HCT116 (cell line): ENCODE measurements around the gene CPZ. TPM values are rescaled to one million over a fixed set of nuclear protein-coding genes. Genes with fewer than 3 reads are reported as not detected.

Source experiments
- ATAC-seq: fragments of 200-7000 bp; cut with Tn5 transposase; 2 replicates; pipeline ENCODE4 v1.9.1; 2020; ENCODE audit warnings: mild to moderate bottlenecking, moderate library complexity
- BruUV-seq: library from RNA; stranded (reverse); fragments of 400-500 nt; replicated peaks from 2 replicates; lab custom pipeline; 2021; lab: Mats Ljungman, UMichigan
- CTCF ChIA-PET: fragments of 300-600 bp; sonication (Branson Sonifier 250); formaldehyde crosslinking; loops from one replicate; lab custom pipeline; 2021; ENCODE audit warnings: antibody characterized with exemption; lab: Charles Lee
- POLR2A ChIA-PET: fragments of 300-600, 350-600 bp; sonication (Branson Sonifier 250); formaldehyde crosslinking; loops from one replicate; lab custom pipeline; 2021; ENCODE audit warnings: antibody characterized with exemption; lab: Charles Lee
- RAD21 ChIA-PET, 2 experiments: fragments of 300-600 bp; sonication (Branson Sonifier 250); formaldehyde crosslinking; loops; one replicate each; lab custom pipeline; 2023; ENCODE audit warnings: low total read pairs in 2 of 2; ENCODE audit not compliant: uncharacterized antibody in 2 of 2, unreplicated experiment in 2 of 2, low non-redundant PET in 1 of 2; lab: Charles Lee
- DNase-seq: peaks from one replicate; pipeline ENCODE4 v3.0.0-alpha.2; 2010; ENCODE audit warnings: low read depth, low spot score
- H2AFZ ChIP-seq: fragments of 200-600 bp; shearing (Covaris generic), sonication (generic); 2 replicates; pipeline ENCODE4 v1.6.1; 2017; ENCODE audit warnings: low read depth, mixed run types, mixed read lengths, antibody characterized with exemption, low read length; ENCODE audit not compliant: poor library complexity, severe bottlenecking
- H3K27ac ChIP-seq: 2 replicates; pipeline ENCODE4 v1.5.1; 2012; ENCODE audit warnings: low read depth, low read length
- H3K27me3 ChIP-seq: fragments of 200-600 bp; sonication (generic); 2 replicates; pipeline ENCODE4 v1.6.1; 2016; ENCODE audit warnings: mixed run types, low read length, mixed read lengths; ENCODE audit not compliant: insufficient read depth
- H3K36me3 ChIP-seq, 2 experiments: fragments of 200-500 bp in 1 of 2; fragments of 200-600 bp in 1 of 2; sonication (Bioruptor generic) in 1 of 2; sonication (generic) in 1 of 2; 2 replicates each; pipeline versions ENCODE4 v1.5.1 to v1.6.1; 2014 to 2016; ENCODE audit warnings: low read length in 2 of 2, inconsistent platforms in 1 of 2, mixed read lengths in 1 of 2, mixed run types in 1 of 2; ENCODE audit not compliant: insufficient read depth in 2 of 2, control insufficient read depth in 1 of 2
- H3K4me1 ChIP-seq, 2 experiments: fragments of 200-600 bp in 1 of 2; sonication (generic) in 1 of 2; 2 replicates each; pipeline versions ENCODE4 v1.5.1 to v1.6.1; 2012 to 2017; ENCODE audit warnings: low read length in 2 of 2, inconsistent platforms in 1 of 2, mild to moderate bottlenecking in 1 of 2, mixed read lengths in 1 of 2, mixed run types in 1 of 2, moderate library complexity in 1 of 2; ENCODE audit not compliant: insufficient read depth in 2 of 2, control insufficient read depth in 1 of 2
- H3K4me2 ChIP-seq: fragments of 200-600 bp; sonication (generic); 2 replicates; pipeline ENCODE4 v1.6.1; 2017; ENCODE audit warnings: mixed run types, low read length, mixed read lengths
- H3K4me3 ChIP-seq, 2 experiments: fragments of 200-600 bp in 1 of 2; sonication (generic) in 1 of 2; replicated peaks in 1 of 2; 2 replicates each; pipeline ENCODE4 v1.5.1; 2011 to 2016; ENCODE audit warnings: low read length in 2 of 2, control low read depth in 1 of 2, low read depth in 1 of 2, mild to moderate bottlenecking in 1 of 2, mixed read lengths in 1 of 2, mixed run types in 1 of 2
- H3K79me2 ChIP-seq: fragments of 200-600 bp; sonication (generic); 2 replicates; pipeline ENCODE4 v1.6.1; 2017; ENCODE audit warnings: mild to moderate bottlenecking, mixed run types, low read length, moderate library complexity, mixed read lengths; ENCODE audit not compliant: insufficient read depth
- H3K9ac ChIP-seq: fragments of 200-600 bp; sonication (generic); 2 replicates; pipeline ENCODE4 v1.6.1; 2016; ENCODE audit warnings: low read length, mixed read lengths
- H3K9me2 ChIP-seq: fragments of 200-600 bp; sonication (generic), shearing (Covaris generic); 2 replicates; pipeline ENCODE4 v1.6.1; 2017; ENCODE audit warnings: mixed run types, mild to moderate bottlenecking, moderate library complexity; ENCODE audit not compliant: insufficient read depth
- H3K9me3 ChIP-seq, 2 experiments: fragments of 200-500 bp in 1 of 2; fragments of 200-600 bp in 1 of 2; sonication (Bioruptor generic) in 1 of 2; sonication (generic) in 1 of 2; 2 replicates each; pipeline ENCODE4 v1.6.1; 2014 to 2017; ENCODE audit warnings: low read length in 2 of 2, mixed read lengths in 2 of 2, inconsistent platforms in 1 of 2, low read depth in 1 of 2, mild to moderate bottlenecking in 1 of 2, mixed run types in 1 of 2, moderate library complexity in 1 of 2; ENCODE audit not compliant: control insufficient read depth in 1 of 2, insufficient read depth in 1 of 2
- H4K20me1 ChIP-seq: fragments of 200-600 bp; sonication (generic), shearing (Covaris generic); 2 replicates; pipeline ENCODE4 v1.6.1; 2017; ENCODE audit warnings: mixed run types, mild to moderate bottlenecking, moderate library complexity; ENCODE audit not compliant: insufficient read depth
- CEBPB ChIP-seq: IDR thresholded peaks from 2 replicates; pipeline ENCODE4 v1.6.1; 2012; ENCODE audit warnings: low read depth
- EGR1 ChIP-seq: IDR thresholded peaks from 2 replicates; pipeline ENCODE4 v1.6.1; 2012; ENCODE audit warnings: low read depth
- ELF1 ChIP-seq: IDR thresholded peaks from 2 replicates; pipeline ENCODE4 v1.6.1; 2012; ENCODE audit warnings: low read depth, borderline replicate concordance
- EZH2phosphoT487 ChIP-seq: fragments of 200-600 bp; IDR thresholded peaks from 2 replicates; pipeline ENCODE4 v1.6.1; 2018; ENCODE audit warnings: antibody characterized with exemption, borderline replicate concordance
- FOSL1 ChIP-seq: IDR thresholded peaks from 2 replicates; pipeline ENCODE4 v1.6.1; 2012; ENCODE audit warnings: low read depth
- POLR2AphosphoS5 ChIP-seq: IDR thresholded peaks from 2 replicates; pipeline ENCODE4 v1.6.1; 2011; ENCODE audit warnings: mild to moderate bottlenecking, low read depth, low read length, moderate library complexity
- RAD21 ChIP-seq: IDR thresholded peaks from 2 replicates; pipeline ENCODE4 v1.6.1; 2012; ENCODE audit warnings: low read depth, mild to moderate bottlenecking
- SIN3A ChIP-seq: IDR thresholded peaks from 2 replicates; pipeline ENCODE4 v1.6.1; 2012; ENCODE audit warnings: low read depth
- ZFX ChIP-seq: fragments of 450-650 bp; IDR thresholded peaks from 2 replicates; pipeline ENCODE4 v1.6.1; 2017
- intact Hi-C: fragments of 100-400 bp; cut with micrococcal nuclease; formaldehyde crosslinking; loops from 2 replicates; pipeline ENCODE4 v1.10.0; 2022
- total RNA-seq: library from RNA; stranded (reverse); gene quantifications from one replicate; pipeline ENCODE4 v1.2.1, GENCODE V29; 2021; ENCODE audit not compliant: unreplicated experiment
- TF ChIP-seq, protein P1 (sequence below), 3 experiments: fragments of 200-600 bp in 1 of 3; sonication (generic) in 1 of 3; IDR thresholded peaks in 2 of 3; conservative IDR thresholded peaks in 1 of 3; 2 replicates each; pipeline ENCODE4 v1.5.1; 2012 to 2017; ENCODE audit warnings: low read depth in 2 of 3, low read length in 2 of 3, antibody characterized with exemption in 1 of 3, borderline replicate concordance in 1 of 3, control low read depth in 1 of 3, mild to moderate bottlenecking in 1 of 3, mixed read lengths in 1 of 3, mixed run types in 1 of 3, moderate library complexity in 1 of 3; ENCODE audit not compliant: insufficient read depth in 1 of 3
- TF ChIP-seq, protein P2 (sequence below): IDR thresholded peaks from 2 replicates; pipeline ENCODE4 v1.6.1; 2012; ENCODE audit warnings: low read depth

Gene CPZ
- total RNA-seq, 1 experiment from 2014 or later: not detected

DNA sequence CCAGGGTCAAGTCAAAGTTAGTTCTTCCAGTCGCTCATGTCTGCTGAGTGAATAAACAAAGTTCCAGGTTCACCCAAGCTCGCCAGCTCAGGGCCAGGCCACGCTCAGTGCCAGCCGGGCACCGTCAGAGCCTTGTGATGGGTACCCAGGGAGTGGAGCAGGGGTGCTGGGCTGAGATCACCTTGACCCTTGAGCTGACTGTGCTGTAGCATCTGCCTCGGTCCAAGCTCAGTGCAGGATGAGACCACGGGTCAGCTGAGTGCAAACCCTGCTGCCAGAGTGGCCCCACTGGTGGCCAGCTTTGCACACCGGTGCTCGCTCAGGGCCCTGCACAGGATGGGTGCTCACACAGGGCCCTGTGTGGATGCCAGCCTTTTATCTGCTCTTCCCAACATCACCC is 4.3 kb downstream of the CPZ start:
- H3K4me3 ChIP-seq: no peak overlapping the region
- POLR2A ChIA-PET: no interaction called here
- no peak overlapping the region for H3K27ac ChIP-seq
- CTCF ChIA-PET: interaction anchor here (1.6 kb wide), 2 partner anchors 10 to 324 kb away, joined by 3 to 5 read pairs; no protein-coding TSS in a partner anchor
- TF ChIP-seq CEBPB (no peak), ELF1 (no peak), EGR1 (no peak), FOSL1 (no peak), EZH2phosphoT487 (no peak), POLR2AphosphoS5 (no peak), ZFX (no peak), SIN3A (no peak), RAD21 (no peak)
- TF ChIP-seq, protein P1, sequence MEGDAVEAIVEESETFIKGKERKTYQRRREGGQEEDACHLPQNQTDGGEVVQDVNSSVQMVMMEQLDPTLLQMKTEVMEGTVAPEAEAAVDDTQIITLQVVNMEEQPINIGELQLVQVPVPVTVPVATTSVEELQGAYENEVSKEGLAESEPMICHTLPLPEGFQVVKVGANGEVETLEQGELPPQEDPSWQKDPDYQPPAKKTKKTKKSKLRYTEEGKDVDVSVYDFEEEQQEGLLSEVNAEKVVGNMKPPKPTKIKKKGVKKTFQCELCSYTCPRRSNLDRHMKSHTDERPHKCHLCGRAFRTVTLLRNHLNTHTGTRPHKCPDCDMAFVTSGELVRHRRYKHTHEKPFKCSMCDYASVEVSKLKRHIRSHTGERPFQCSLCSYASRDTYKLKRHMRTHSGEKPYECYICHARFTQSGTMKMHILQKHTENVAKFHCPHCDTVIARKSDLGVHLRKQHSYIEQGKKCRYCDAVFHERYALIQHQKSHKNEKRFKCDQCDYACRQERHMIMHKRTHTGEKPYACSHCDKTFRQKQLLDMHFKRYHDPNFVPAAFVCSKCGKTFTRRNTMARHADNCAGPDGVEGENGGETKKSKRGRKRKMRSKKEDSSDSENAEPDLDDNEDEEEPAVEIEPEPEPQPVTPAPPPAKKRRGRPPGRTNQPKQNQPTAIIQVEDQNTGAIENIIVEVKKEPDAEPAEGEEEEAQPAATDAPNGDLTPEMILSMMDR (IDR thresholded peaks at IDR 0.05 in 2 of 3, conservative IDR thresholded peaks at IDR 0.05 in 1 of 3; ENCODE audit: borderline replicate concordance in 1 of 3, insufficient read depth in 1 of 3, low read depth in 2 of 3, low read length in 2 of 3): no peak
- TF ChIP-seq, protein P2, sequence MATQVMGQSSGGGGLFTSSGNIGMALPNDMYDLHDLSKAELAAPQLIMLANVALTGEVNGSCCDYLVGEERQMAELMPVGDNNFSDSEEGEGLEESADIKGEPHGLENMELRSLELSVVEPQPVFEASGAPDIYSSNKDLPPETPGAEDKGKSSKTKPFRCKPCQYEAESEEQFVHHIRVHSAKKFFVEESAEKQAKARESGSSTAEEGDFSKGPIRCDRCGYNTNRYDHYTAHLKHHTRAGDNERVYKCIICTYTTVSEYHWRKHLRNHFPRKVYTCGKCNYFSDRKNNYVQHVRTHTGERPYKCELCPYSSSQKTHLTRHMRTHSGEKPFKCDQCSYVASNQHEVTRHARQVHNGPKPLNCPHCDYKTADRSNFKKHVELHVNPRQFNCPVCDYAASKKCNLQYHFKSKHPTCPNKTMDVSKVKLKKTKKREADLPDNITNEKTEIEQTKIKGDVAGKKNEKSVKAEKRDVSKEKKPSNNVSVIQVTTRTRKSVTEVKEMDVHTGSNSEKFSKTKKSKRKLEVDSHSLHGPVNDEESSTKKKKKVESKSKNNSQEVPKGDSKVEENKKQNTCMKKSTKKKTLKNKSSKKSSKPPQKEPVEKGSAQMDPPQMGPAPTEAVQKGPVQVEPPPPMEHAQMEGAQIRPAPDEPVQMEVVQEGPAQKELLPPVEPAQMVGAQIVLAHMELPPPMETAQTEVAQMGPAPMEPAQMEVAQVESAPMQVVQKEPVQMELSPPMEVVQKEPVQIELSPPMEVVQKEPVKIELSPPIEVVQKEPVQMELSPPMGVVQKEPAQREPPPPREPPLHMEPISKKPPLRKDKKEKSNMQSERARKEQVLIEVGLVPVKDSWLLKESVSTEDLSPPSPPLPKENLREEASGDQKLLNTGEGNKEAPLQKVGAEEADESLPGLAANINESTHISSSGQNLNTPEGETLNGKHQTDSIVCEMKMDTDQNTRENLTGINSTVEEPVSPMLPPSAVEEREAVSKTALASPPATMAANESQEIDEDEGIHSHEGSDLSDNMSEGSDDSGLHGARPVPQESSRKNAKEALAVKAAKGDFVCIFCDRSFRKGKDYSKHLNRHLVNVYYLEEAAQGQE: no peak
- TF ChIP-seq, all 23 proteins: peak for 0
- Histone ChIP-seq H3K9me2 (no peaks in the 10 kb centered on the region), H3K79me2 (no peaks in the 10 kb centered on the region), H3K4me2 (no peak overlapping the region), H3K9me3 (no peaks in the 10 kb centered on the region), H3K4me1 (peaks cover 11 to 20% of the 10 kb centered on the region in 2 experiments; a peak in 3 of 4 replicates), H3K9ac (no peak overlapping the region), H3K36me3 (no peaks in the 10 kb centered on the region), H3K27me3 (0 out of 2 replicates have a peak, but pooled peaks cover under 1% of the 10 kb centered on the region), H4K20me1 (no peaks in the 10 kb centered on the region), H2AFZ (no peak overlapping the region)
- RAD21 ChIA-PET: no interaction called here
- ATAC-seq: no peak
- no peak for DNase-seq
- BruUV-seq: no TSS peak
- intact Hi-C loops: loop anchor here (5.0 to 10.0 kb wide), 2 partner anchors 320 to 352 kb away; no protein-coding TSS in a partner anchor
